Prostate gland (tissue), 2 donors: ENCODE results near the gene AFF3.

Experiments used
- CTCF ChIP-seq, 4 experiments: fragments of 200-600 bp in 2 of 4; fragments of 450-650 bp in 2 of 4; sonication (generic) in 2 of 4; IDR thresholded peaks; 1 replicate in 3 of 4; 2 replicates in 1 of 4; pipeline ENCODE4 v1.5.1; 2016 to 2019; ENCODE audit warnings: antibody characterized with exemption in 4 of 4, mild to moderate bottlenecking in 2 of 4, moderate library complexity in 2 of 4
- POLR2A ChIP-seq: fragments of 450-650 bp; IDR thresholded peaks from one replicate; pipeline ENCODE4 v1.6.1; 2016; ENCODE audit warnings: antibody characterized with exemption, mild to moderate bottlenecking
- POLR2AphosphoS5 ChIP-seq: sonication (generic); formaldehyde crosslinking; IDR thresholded peaks from one replicate; pipeline ENCODE4 v1.6.1; 2017; ENCODE audit warnings: antibody characterized with exemption

GRCh38 chr2:99910902-99911301 is 231.5 kb downstream of the AFF3 start:
- no peak for TF ChIP-seq POLR2AphosphoS5
- no peak for TF ChIP-seq CTCF (IDR thresholded peaks at IDR 0.05)
- no peak for TF ChIP-seq POLR2A
